Gastrocnemius medialis (tissue), 4 donors: ENCODE results near the gene SLC46A1.

ENCODE experiments used
- POLR2A ChIP-seq, 2 donors: fragments of 450-650 bp; IDR thresholded peaks; one replicate each; pipeline ENCODE4 v1.6.1; 2017; ENCODE audit warnings: antibody characterized with exemption in 2 of 2, mild to moderate bottlenecking in 2 of 2, moderate library complexity in 2 of 2
- TF ChIP-seq, protein P1 (sequence below), 5 experiments: fragments of 450-650 bp in 3 of 5; fragments of 200-600 bp in 2 of 5; sonication (generic) in 2 of 5; IDR thresholded peaks in 4 of 5; conservative IDR thresholded peaks in 1 of 5; 1 replicate in 4 of 5; 2 replicates in 1 of 5; pipeline ENCODE4 v1.5.1; 2016 to 2019; ENCODE audit warnings: antibody characterized with exemption in 5 of 5, mild to moderate bottlenecking in 3 of 5, moderate library complexity in 3 of 5

DNA sequence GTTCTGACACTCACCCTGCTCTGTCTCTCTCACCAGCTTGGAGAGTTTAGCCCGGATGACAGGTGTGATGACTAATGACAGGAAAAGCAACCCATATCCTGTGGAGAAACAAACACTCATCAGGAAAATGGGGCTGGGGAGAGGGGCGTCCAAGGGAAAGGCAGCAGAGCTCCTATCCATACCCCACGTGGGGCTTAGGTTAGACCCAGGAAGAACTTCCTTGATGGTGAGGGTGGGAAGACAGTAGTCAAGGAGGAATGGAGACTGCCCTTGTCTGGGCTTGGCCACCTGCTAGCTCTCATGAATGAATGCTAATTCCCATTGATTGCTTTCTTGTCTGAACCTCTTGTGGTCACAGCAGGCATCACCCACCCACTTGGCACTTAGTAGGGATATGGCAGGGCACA, 3.8 kb downstream of the SLC46A1 start:
- no peak for TF ChIP-seq POLR2A (IDR thresholded peaks at IDR 0.05)
- TF ChIP-seq, protein P1, sequence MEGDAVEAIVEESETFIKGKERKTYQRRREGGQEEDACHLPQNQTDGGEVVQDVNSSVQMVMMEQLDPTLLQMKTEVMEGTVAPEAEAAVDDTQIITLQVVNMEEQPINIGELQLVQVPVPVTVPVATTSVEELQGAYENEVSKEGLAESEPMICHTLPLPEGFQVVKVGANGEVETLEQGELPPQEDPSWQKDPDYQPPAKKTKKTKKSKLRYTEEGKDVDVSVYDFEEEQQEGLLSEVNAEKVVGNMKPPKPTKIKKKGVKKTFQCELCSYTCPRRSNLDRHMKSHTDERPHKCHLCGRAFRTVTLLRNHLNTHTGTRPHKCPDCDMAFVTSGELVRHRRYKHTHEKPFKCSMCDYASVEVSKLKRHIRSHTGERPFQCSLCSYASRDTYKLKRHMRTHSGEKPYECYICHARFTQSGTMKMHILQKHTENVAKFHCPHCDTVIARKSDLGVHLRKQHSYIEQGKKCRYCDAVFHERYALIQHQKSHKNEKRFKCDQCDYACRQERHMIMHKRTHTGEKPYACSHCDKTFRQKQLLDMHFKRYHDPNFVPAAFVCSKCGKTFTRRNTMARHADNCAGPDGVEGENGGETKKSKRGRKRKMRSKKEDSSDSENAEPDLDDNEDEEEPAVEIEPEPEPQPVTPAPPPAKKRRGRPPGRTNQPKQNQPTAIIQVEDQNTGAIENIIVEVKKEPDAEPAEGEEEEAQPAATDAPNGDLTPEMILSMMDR (IDR thresholded peaks at IDR 0.05 in 4 of 5, conservative IDR thresholded peaks at IDR 0.05 in 1 of 5), result no peak
